ENCODE results near the gene OBSCN. TPM values are rescaled to one million over a fixed set of nuclear protein-coding genes. Genes with fewer than 3 reads are reported as not detected.
"Not testable (repeated sequence)": the region's sequence is repeated elsewhere in the genome, so short reads cannot be mapped to it uniquely, and the experiment has no call there.

Gene OBSCN
- total RNA-seq, 1 donor from 2014 or later, result 316 TPM

GRCh38 chr1:228221097-228221496, 13.3 kb downstream of the OBSCN start:
- ATAC-seq (ENCODE audit: poor library complexity); intact Hi-C loops (cut with DNase I); DNase-seq: not testable (repeated sequence)

GRCh38 chr1:228222548-228222947, 14.7 kb downstream of the OBSCN start:
- ATAC-seq (ENCODE audit: poor library complexity), result no peak
- DNase-seq, result no peak
- intact Hi-C loops (cut with DNase I), result no loop called here

GRCh38 chr1:228224198-228225164, 16.6 kb downstream of the OBSCN start:
- intact Hi-C loops (cut with DNase I), result no loop called here
- no peak for DNase-seq
- ATAC-seq (ENCODE audit: poor library complexity), result no peak

GRCh38 chr1:228225165-228225710, 17.4 kb downstream of the OBSCN start:
- no peak for DNase-seq
- intact Hi-C loops (cut with DNase I), result no loop called here
- ATAC-seq (ENCODE audit: poor library complexity), result no peak

- no peak for DNase-seq
- no peak for ATAC-seq (ENCODE audit: poor library complexity)
- intact Hi-C loops (cut with DNase I), result no loop called here
Observed at GRCh38 chr1:228225740-228226139, 17.9 kb downstream of the OBSCN start.

- DNase-seq (no peak), ATAC-seq (ENCODE audit: poor library complexity) (no peak)
- intact Hi-C loops (cut with DNase I), result no loop called here
Observed at GRCh38 chr1:228226141-228226874, 18.5 kb downstream of the OBSCN start.

- intact Hi-C loops (cut with DNase I), result no loop called here
- DNase-seq (peak; percentile 34), ATAC-seq (ENCODE audit: poor library complexity) (peak; percentile 11)
Observed at GRCh38 chr1:228226956-228227791, 19.3 kb downstream of the OBSCN start.

GRCh38 chr1:228228147-228228546, 20.3 kb downstream of the OBSCN start:
- DNase-seq; intact Hi-C loops (cut with DNase I); ATAC-seq (ENCODE audit: poor library complexity): not testable (repeated sequence)

- ATAC-seq (ENCODE audit: poor library complexity), result no peak
- intact Hi-C loops (cut with DNase I), result no loop called here
- DNase-seq, result no peak
Observed at GRCh38 chr1:228228601-228229074, 20.8 kb downstream of the OBSCN start.

GRCh38 chr1:228231189-228231588, 23.3 kb downstream of the OBSCN start:
- intact Hi-C loops (cut with DNase I), result no loop called here
- DNase-seq (no peak), ATAC-seq (ENCODE audit: poor library complexity) (no peak)

GRCh38 chr1:228233136-228233535, 25.3 kb downstream of the OBSCN start:
- DNase-seq (no peak), ATAC-seq (ENCODE audit: poor library complexity) (no peak)
- intact Hi-C loops (cut with DNase I), result no loop called here

GRCh38 chr1:228234921-228235320, 27.1 kb downstream of the OBSCN start:
- ATAC-seq (ENCODE audit: poor library complexity) (no peak), DNase-seq (no peak)
- intact Hi-C loops (cut with DNase I), result no loop called here

GRCh38 chr1:228236744-228237143, 28.9 kb downstream of the OBSCN start:
- ATAC-seq (ENCODE audit: poor library complexity) (peak; percentile 47), DNase-seq (no peak)
- intact Hi-C loops (cut with DNase I), result no loop called here

GRCh38 chr1:228238007-228238406, 30.2 kb downstream of the OBSCN start:
- no peak for DNase-seq
- ATAC-seq (ENCODE audit: poor library complexity), result no peak
- intact Hi-C loops (cut with DNase I), result no loop called here

- ATAC-seq (ENCODE audit: poor library complexity), result no peak
- intact Hi-C loops (cut with DNase I), result no loop called here
Observed at GRCh38 chr1:228238461-228238860, 30.6 kb downstream of the OBSCN start.

GRCh38 chr1:228240411-228241240, 32.8 kb downstream of the OBSCN start:
- intact Hi-C loops (cut with DNase I), result no loop called here
- DNase-seq (no peak), ATAC-seq (ENCODE audit: poor library complexity) (no peak)

More at GRCh38 chr1:228238461-228238860, 30.6 kb downstream of the OBSCN start:
- DNase-seq, result no peak

- no peak for ATAC-seq (ENCODE audit: poor library complexity)
- DNase-seq, result no peak
- intact Hi-C loops (cut with DNase I), result no loop called here
Observed at GRCh38 chr1:228241259-228241658, 33.4 kb downstream of the OBSCN start.

- ATAC-seq (ENCODE audit: poor library complexity), result no peak
- DNase-seq, result no peak
- intact Hi-C loops (cut with DNase I), result no loop called here
Observed at GRCh38 chr1:228242409-228242808, 34.6 kb downstream of the OBSCN start.

Measured in Right ventricle myocardium superior (tissue), 1 donor.